ENCODE data around the gene ETS1.
A peak's percentile ranks its signal among the peaks of the same experiment; 100 is the strongest.

Gene ETS1

DNA sequence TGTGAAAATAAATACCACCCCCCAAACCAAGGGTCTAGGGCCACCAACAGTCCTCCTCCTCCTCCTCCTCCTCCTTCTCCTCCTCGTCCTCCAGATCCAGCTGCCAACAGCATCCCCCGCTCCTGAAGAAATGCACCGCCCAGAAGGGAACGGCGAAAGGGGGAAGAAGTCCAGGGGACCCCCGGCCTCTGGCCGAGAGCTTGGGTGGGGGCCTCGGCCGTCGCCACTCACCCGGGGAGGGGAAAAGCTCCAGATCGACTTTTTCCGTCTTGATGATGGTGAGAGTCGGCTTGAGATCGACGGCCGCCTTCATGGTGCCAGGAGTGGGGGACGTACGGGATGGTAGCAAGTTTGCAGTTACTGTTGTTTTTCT is 65.7 kb downstream of the ETS1 start:
- DNase-seq (ENCODE audit: low read depth in 1 of 2, low spot score in 1 of 2), result no peak
- no peak overlapping the region; the same call in 1 of the 2 replicates for H3K27ac ChIP-seq (replicated peaks)
- TF ChIP-seq SPI1 (IDR thresholded peaks at IDR 0.05; ENCODE audit: borderline replicate concordance, low read depth), result no peak
- TF ChIP-seq REST (IDR thresholded peaks at IDR 0.05; ENCODE audit: insufficient replicate concordance, low read depth), result no peak
- TF ChIP-seq, protein P1, sequence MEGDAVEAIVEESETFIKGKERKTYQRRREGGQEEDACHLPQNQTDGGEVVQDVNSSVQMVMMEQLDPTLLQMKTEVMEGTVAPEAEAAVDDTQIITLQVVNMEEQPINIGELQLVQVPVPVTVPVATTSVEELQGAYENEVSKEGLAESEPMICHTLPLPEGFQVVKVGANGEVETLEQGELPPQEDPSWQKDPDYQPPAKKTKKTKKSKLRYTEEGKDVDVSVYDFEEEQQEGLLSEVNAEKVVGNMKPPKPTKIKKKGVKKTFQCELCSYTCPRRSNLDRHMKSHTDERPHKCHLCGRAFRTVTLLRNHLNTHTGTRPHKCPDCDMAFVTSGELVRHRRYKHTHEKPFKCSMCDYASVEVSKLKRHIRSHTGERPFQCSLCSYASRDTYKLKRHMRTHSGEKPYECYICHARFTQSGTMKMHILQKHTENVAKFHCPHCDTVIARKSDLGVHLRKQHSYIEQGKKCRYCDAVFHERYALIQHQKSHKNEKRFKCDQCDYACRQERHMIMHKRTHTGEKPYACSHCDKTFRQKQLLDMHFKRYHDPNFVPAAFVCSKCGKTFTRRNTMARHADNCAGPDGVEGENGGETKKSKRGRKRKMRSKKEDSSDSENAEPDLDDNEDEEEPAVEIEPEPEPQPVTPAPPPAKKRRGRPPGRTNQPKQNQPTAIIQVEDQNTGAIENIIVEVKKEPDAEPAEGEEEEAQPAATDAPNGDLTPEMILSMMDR (IDR thresholded peaks at IDR 0.05; ENCODE audit: insufficient read depth, low read length), result no peak
- TF ChIP-seq POLR2AphosphoS5 (IDR thresholded peaks at IDR 0.05; ENCODE audit: low read depth), result no peak
- TF ChIP-seq GABPA (IDR thresholded peaks at IDR 0.05; ENCODE audit: low read depth), result no peak
- H3K27me3 ChIP-seq (ENCODE audit: insufficient read depth, poor library complexity, severe bottlenecking), result peaks cover 44% of the 10 kb centered on the region
- peak overlapping the region; percentile 49 for H3K4me3 ChIP-seq (replicated peaks; ENCODE audit: insufficient read depth, low read length)

- H3K27me3 ChIP-seq (ENCODE audit: insufficient read depth, poor library complexity, severe bottlenecking), result peaks cover 44% of the 10 kb centered on the region
These were observed 66.3 kb downstream of the ETS1 start for GRCh38 chr11:128520888-128521681.

More at GRCh38 chr11:128520888-128521681, 66.3 kb downstream of the ETS1 start:
- Histone ChIP-seq H3K4me3 (replicated peaks; ENCODE audit: insufficient read depth, low read length) (peak overlapping the region; percentile 49), H3K27ac (replicated peaks) (no peak overlapping the region)
- TF ChIP-seq SPI1 (IDR thresholded peaks at IDR 0.05; ENCODE audit: borderline replicate concordance, low read depth) (no peak), GABPA (IDR thresholded peaks at IDR 0.05; ENCODE audit: low read depth) (no peak), POLR2AphosphoS5 (IDR thresholded peaks at IDR 0.05; ENCODE audit: low read depth) (no peak), REST (IDR thresholded peaks at IDR 0.05; ENCODE audit: insufficient replicate concordance, low read depth) (no peak)
- TF ChIP-seq, protein P1 (IDR thresholded peaks at IDR 0.05; ENCODE audit: insufficient read depth, low read length), result no peak
- no peak for DNase-seq (ENCODE audit: low read depth in 1 of 2, low spot score in 1 of 2)

Measured in HL-60 (cell line).